Right lobe of liver (tissue), 4 donors: ENCODE measurements around the gene NRL.

ENCODE experiments used
- POLR2A ChIP-seq: fragments of 450-650 bp; IDR thresholded peaks from one replicate; pipeline ENCODE4 v1.6.1; 2017; ENCODE audit warnings: antibody characterized with exemption, mild to moderate bottlenecking
- TF ChIP-seq, protein P1 (sequence below), 4 donors: fragments of 200-600 bp in 3 of 4; fragments of 450-650 bp in 1 of 4; IDR thresholded peaks; one replicate each; pipeline versions ENCODE4 v1.5.1 to v1.8.0; 2016 to 2022; ENCODE audit warnings: antibody characterized with exemption in 4 of 4, mild to moderate bottlenecking in 2 of 4
- donor health status: DM: no; HTN: no; CAD: no.
- donor health status: DM: no; HTN: no; CAD: no.
- donor health status: DM: no; HTN: yes; CAD: no.

DNA sequence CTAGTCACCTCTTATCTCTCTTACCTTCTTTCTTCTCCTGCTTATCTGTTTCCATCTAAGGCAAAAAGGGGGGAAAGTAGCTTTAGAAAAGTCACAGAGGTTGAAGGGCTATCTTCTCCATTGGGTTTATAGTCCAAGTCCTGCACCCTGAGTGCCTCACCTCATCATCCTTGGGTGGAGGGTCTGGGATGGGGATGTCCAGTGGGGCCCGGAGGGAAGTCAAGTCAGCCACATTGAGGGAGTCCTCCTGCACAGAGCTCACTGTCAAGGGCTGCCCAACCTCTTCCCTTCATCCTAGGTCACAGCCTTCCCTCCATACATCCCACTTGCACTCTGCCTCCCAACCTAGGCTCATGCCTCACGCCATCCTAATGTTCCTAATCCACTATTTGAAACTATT lies 30.5 kb upstream of the NRL start:
- TF ChIP-seq, protein P1, sequence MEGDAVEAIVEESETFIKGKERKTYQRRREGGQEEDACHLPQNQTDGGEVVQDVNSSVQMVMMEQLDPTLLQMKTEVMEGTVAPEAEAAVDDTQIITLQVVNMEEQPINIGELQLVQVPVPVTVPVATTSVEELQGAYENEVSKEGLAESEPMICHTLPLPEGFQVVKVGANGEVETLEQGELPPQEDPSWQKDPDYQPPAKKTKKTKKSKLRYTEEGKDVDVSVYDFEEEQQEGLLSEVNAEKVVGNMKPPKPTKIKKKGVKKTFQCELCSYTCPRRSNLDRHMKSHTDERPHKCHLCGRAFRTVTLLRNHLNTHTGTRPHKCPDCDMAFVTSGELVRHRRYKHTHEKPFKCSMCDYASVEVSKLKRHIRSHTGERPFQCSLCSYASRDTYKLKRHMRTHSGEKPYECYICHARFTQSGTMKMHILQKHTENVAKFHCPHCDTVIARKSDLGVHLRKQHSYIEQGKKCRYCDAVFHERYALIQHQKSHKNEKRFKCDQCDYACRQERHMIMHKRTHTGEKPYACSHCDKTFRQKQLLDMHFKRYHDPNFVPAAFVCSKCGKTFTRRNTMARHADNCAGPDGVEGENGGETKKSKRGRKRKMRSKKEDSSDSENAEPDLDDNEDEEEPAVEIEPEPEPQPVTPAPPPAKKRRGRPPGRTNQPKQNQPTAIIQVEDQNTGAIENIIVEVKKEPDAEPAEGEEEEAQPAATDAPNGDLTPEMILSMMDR (IDR thresholded peaks at IDR 0.05), result no peak
- no peak for TF ChIP-seq POLR2A
